GM21619 (cell line): Measurements from ENCODE around the gene AP2M1.

Source experiments
- ATAC-seq: cut with Tn5 transposase; IDR thresholded peaks from one replicate; pipeline ENCODE4 v1.9.1; 2021; ENCODE audit not compliant: unreplicated experiment

AP2M1 gene

DNA sequence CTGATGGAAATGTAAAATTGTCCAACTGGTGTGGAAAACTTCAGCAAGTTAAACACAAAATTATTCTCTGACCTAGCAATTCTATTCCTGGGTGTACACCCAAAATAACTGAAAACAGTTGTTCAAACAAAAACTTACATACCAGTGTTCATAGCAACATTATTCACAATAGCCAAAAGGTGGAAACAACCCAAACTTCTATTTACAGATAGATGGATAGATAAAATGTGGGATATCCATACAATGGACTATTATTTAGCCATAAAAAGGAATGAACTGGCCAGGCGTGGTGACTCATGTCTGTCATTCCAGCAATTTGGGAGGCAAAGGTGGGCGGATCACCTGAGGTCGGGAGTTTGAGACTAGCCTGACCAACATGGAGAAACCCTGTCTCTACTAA, 47.9 kb downstream of the AP2M1 start:
- ATAC-seq = no peak

- no peak for ATAC-seq
Measured at GRCh38 chr3:184223946-184224345, 49.3 kb downstream of the AP2M1 start.

- no peak for ATAC-seq
Measured at GRCh38 chr3:184227481-184227935, 52.9 kb downstream of the AP2M1 start.

DNA sequence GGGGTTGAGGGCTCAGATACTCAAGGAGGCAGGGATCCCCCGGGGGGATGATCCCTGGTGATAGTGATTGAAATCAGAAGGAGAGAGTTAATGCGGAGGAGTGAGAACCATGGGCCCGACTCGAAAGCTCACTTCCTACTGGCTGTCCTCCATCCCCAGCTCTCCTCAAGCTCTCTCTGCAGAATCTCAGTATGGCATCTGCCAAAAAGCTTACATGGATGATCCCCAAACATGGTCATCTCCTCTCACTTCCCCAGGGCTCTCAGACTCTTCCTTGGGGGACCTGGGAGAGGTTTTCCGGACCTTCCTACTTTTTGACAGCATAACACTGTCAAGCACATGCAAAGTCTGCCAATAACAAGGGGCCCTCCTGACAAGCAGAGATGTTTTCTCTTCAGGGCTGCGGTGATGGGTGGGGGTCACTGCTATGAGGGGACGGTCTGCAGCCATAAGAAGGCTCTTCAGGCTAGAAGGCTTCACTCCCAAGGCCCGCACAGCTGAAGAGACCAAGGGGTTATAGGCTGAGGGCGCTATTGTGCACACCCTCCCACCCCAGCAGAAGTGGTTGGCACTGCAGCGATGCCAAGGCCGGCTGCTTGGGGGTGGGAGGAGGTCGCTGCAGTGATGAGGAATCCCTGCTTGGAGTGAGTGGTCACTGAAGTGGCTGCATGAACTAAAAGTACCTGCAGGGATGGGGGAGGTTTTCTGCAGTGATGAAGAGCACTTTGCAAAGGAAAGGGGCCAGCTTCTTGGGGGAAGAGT, 53.9 kb downstream of the AP2M1 start:
- ATAC-seq = no peak

GRCh38 chr3:184229394-184230080, 54.9 kb downstream of the AP2M1 start, which contains the start of gene VWA5B2:
VWA5B2 (plus strand) TSS chr3:184229585; CDS start chr3:184230529, 944 bp downstream.
- peak; percentile 68 for ATAC-seq

- ATAC-seq = no peak
Measured at GRCh38 chr3:184230081-184230602, 55.5 kb downstream of the AP2M1 start.

DNA sequence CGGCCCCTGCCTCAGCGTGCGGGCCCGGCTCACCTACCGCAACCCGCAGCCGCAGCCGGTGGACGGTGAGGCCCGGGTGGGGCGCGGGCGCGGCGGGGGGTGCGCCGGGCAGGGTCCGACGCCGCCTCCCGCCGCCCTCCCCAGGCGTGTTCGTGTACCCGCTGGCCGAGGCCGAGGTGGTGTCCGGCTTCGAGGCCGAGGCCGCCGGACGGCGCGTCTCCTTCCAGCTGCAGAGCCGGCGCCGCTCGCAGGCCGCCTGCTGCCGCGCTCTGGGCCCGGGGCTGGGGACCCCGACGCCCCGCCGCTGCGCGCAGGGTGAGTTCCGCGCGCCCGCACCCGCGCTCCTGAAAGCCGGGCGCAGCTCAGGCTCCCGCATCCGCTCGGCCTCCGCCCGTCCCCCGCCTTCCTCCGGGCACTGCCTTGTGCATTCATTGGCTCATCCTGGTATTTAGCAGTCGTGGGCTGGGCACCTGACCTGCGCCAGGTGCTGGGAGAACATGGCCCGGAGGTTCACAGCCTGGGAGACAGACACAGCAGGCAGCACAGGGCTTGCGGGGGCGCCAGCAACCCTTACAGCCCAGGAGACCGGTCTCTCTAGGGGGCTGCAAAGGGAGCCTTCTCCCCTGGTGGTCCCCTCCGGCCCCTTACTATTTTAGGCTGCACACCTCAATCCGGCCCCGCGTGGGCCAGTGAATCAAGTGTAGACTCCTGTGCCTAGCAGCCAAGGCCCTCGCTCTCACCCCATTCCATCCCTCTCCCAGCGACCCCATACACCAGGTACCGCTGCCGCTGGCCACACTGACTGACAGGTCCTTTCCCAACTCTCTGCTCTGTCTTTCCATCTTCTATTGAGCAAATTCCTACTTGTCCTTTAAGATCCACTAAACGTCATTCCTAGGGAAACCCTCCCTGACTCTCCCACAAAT, 56.2 kb downstream of the AP2M1 start:
- ATAC-seq = no peak

DNA sequence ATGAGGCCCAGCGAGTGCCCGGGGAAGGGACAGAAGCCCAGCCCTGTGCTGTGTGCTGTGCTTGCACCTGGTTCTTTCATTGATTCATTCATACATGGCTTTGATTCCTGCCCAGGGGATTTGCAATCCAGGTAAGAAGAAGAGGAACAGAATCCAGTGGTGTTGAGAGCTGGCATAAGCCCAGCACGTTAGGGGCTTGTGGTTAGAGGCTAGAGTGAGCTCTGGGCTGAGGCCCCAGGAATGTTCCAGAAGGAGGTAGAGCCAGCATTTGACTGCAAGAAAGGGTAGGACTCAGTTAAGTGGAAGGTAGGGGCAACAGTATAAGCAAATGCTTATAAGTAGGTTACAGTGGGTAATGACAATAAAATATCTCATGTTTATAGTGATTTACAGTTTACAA, 57.0 kb downstream of the AP2M1 start:
- no peak for ATAC-seq

GRCh38 chr3:184233127-184233843, 58.6 kb downstream of the AP2M1 start:
- no peak for ATAC-seq
